OCI-LY3 (cell line): ENCODE data around the gene HCLS1.

Experiments
- CTCF ChIP-seq: fragments of 200-600, 300-600 bp; sonication (generic); IDR thresholded peaks from 2 replicates; pipeline ENCODE4 v1.5.1; 2014; ENCODE audit warnings: antibody characterized with exemption, low read length, low read depth
- EZH2phosphoT487 ChIP-seq: fragments of 200-600 bp; shearing (Covaris generic); IDR thresholded peaks from 2 replicates; pipeline ENCODE4 v1.6.1; 2018; ENCODE audit warnings: antibody characterized with exemption, mixed run types, low read depth

GRCh38 chr3:121581691-121582090, 79.0 kb downstream of the HCLS1 start:
- TF ChIP-seq CTCF (no peak), EZH2phosphoT487 (no peak)
